Vagina (tissue), 2 donors: ENCODE data around the gene GGTLC2. TPM values are rescaled to one million over a fixed set of nuclear protein-coding genes. Genes with fewer than 3 reads are reported as not detected.

Experiments
- DNase-seq, 2 donors: peaks; one replicate each; pipeline ENCODE4 v3.0.0-alpha.2; 2017; ENCODE audit errors: extremely low spot score in 2 of 2
- H3K27ac ChIP-seq: fragments of 200-600 bp; sonication (generic); one replicate; pipeline ENCODE4 v1.5.1; 2019
- H3K27me3 ChIP-seq: fragments of 200-600 bp; sonication (generic); one replicate; pipeline ENCODE4 v1.5.1; 2019
- H3K36me3 ChIP-seq, 2 donors: fragments of 200-600 bp; sonication (generic); one replicate each; pipeline ENCODE4 v1.5.1; 2017 to 2019
- H3K4me1 ChIP-seq: fragments of 200-600 bp; sonication (generic); one replicate; pipeline ENCODE4 v1.5.1; 2019
- H3K4me3 ChIP-seq, 2 donors: fragments of 200-600 bp; sonication (generic); 1 replicate in 1 of 2; 2 replicates in 1 of 2; pipeline ENCODE4 v1.5.1; 2016 to 2019
- H3K9me3 ChIP-seq: fragments of 200-600 bp; sonication (generic); one replicate; pipeline ENCODE4 v1.5.1; 2019
- POLR2A ChIP-seq, 2 donors: fragments of 450-650 bp; IDR thresholded peaks; one replicate each; pipeline ENCODE4 v1.6.1; 2017; ENCODE audit warnings: antibody characterized with exemption in 2 of 2, mild to moderate bottlenecking in 2 of 2, moderate library complexity in 2 of 2
- POLR2AphosphoS5 ChIP-seq, 2 donors: sonication (generic); formaldehyde crosslinking; IDR thresholded peaks; one replicate each; pipeline ENCODE4 v1.9.0; 2017; ENCODE audit warnings: antibody characterized with exemption in 2 of 2, mild to moderate bottlenecking in 2 of 2, low read depth in 1 of 2; ENCODE audit not compliant: insufficient read depth in 1 of 2
- intact Hi-C: fragments of 100-400 bp; cut with DNase I; formaldehyde crosslinking; loops from one replicate; pipeline ENCODE4 v1.15.1; 2023
- total RNA-seq: library from RNA; depleted of rRNA; stranded (reverse); fragments of >200 nt; gene quantifications from one replicate; pipeline ENCODE4 v1.2.3, GENCODE V29; 2016
- TF ChIP-seq, protein P1 (sequence below), 3 experiments: fragments of 450-650 bp in 2 of 3; fragments of 200-600 bp in 1 of 3; sonication (generic) in 1 of 3; IDR thresholded peaks; one replicate each; pipeline ENCODE4 v1.5.1; 2017 to 2019; ENCODE audit warnings: antibody characterized with exemption in 3 of 3, mild to moderate bottlenecking in 2 of 3, moderate library complexity in 2 of 3

GGTLC2 gene
- total RNA-seq, 1 donor from 2014 or later, result not detected

GRCh38 chr22:22670076-22670795, 25.8 kb downstream of the GGTLC2 start:
- H3K4me3 ChIP-seq, result no peak overlapping the region
- H3K4me1 ChIP-seq, result no peaks in the 10 kb centered on the region
- no peak for TF ChIP-seq POLR2AphosphoS5 (IDR thresholded peaks at IDR 0.05; ENCODE audit: insufficient read depth in 1 of 2, low read depth in 1 of 2)
- TF ChIP-seq, protein P1, sequence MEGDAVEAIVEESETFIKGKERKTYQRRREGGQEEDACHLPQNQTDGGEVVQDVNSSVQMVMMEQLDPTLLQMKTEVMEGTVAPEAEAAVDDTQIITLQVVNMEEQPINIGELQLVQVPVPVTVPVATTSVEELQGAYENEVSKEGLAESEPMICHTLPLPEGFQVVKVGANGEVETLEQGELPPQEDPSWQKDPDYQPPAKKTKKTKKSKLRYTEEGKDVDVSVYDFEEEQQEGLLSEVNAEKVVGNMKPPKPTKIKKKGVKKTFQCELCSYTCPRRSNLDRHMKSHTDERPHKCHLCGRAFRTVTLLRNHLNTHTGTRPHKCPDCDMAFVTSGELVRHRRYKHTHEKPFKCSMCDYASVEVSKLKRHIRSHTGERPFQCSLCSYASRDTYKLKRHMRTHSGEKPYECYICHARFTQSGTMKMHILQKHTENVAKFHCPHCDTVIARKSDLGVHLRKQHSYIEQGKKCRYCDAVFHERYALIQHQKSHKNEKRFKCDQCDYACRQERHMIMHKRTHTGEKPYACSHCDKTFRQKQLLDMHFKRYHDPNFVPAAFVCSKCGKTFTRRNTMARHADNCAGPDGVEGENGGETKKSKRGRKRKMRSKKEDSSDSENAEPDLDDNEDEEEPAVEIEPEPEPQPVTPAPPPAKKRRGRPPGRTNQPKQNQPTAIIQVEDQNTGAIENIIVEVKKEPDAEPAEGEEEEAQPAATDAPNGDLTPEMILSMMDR (IDR thresholded peaks at IDR 0.05), result no peak
- TF ChIP-seq POLR2A (IDR thresholded peaks at IDR 0.05), result no peak
- no peak for DNase-seq
- H3K36me3 ChIP-seq, result no peaks in the 10 kb centered on the region
- H3K27me3 ChIP-seq, result no peaks in the 10 kb centered on the region
- H3K27ac ChIP-seq, result no peak overlapping the region
- no peaks in the 10 kb centered on the region for H3K9me3 ChIP-seq
- intact Hi-C loops, result no loop called here

DNA sequence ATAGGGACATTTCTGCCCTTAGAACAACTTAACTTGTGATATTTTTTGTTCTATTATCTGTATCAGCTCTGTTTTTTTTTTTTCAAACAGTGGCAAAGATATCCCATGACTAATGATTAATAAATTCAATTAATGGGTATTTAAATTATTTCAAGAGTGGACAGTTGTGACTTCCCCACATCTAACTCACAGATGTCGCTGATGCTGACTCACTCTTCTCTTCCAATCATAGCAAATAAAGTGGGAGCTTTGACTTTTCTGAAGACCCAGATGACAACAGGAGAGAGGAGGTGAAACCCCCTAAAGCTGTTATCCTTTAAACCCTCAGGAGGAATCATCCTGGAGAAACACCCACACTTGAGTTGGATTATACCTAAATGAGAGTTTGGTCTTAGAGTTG, 27.1 kb downstream of the GGTLC2 start:
- Histone ChIP-seq H3K9me3 (no peaks in the 10 kb centered on the region), H3K36me3 (no peaks in the 10 kb centered on the region), H3K27ac (no peak overlapping the region), H3K27me3 (no peaks in the 10 kb centered on the region), H3K4me3 (no peak overlapping the region), H3K4me1 (no peaks in the 10 kb centered on the region)
- TF ChIP-seq POLR2A (IDR thresholded peaks at IDR 0.05), result no peak
- TF ChIP-seq, protein P1 (IDR thresholded peaks at IDR 0.05), result no peak
- no peak for TF ChIP-seq POLR2AphosphoS5 (IDR thresholded peaks at IDR 0.05; ENCODE audit: insufficient read depth in 1 of 2, low read depth in 1 of 2)
- intact Hi-C loops, result no loop called here
- no peak for DNase-seq

- no peak for DNase-seq
- no peaks in the 10 kb centered on the region for H3K27me3 ChIP-seq
- intact Hi-C loops, result no loop called here
- TF ChIP-seq, protein P1 (IDR thresholded peaks at IDR 0.05), result no peak
- TF ChIP-seq POLR2AphosphoS5 (IDR thresholded peaks at IDR 0.05; ENCODE audit: insufficient read depth in 1 of 2, low read depth in 1 of 2) (no peak), POLR2A (IDR thresholded peaks at IDR 0.05) (no peak)
- H3K36me3 ChIP-seq, result no peaks in the 10 kb centered on the region
- H3K4me3 ChIP-seq, result no peak overlapping the region
- no peaks in the 10 kb centered on the region for H3K9me3 ChIP-seq
- no peaks in the 10 kb centered on the region for H3K4me1 ChIP-seq
- no peak overlapping the region for H3K27ac ChIP-seq
Observed at GRCh38 chr22:22673099-22673498, 28.7 kb downstream of the GGTLC2 start.

- no peaks in the 10 kb centered on the region for H3K27me3 ChIP-seq
- TF ChIP-seq POLR2A (IDR thresholded peaks at IDR 0.05) (no peak), POLR2AphosphoS5 (IDR thresholded peaks at IDR 0.05; ENCODE audit: insufficient read depth in 1 of 2, low read depth in 1 of 2) (no peak)
- TF ChIP-seq, protein P1 (IDR thresholded peaks at IDR 0.05), result no peak
- no peaks in the 10 kb centered on the region for H3K9me3 ChIP-seq
- no peaks in the 10 kb centered on the region for H3K4me1 ChIP-seq
- H3K27ac ChIP-seq, result no peak overlapping the region
- no peak overlapping the region for H3K4me3 ChIP-seq
- intact Hi-C loops, result no loop called here
- no peaks in the 10 kb centered on the region for H3K36me3 ChIP-seq
- no peak for DNase-seq
Observed at GRCh38 chr22:22673628-22674027, 29.2 kb downstream of the GGTLC2 start.

DNA sequence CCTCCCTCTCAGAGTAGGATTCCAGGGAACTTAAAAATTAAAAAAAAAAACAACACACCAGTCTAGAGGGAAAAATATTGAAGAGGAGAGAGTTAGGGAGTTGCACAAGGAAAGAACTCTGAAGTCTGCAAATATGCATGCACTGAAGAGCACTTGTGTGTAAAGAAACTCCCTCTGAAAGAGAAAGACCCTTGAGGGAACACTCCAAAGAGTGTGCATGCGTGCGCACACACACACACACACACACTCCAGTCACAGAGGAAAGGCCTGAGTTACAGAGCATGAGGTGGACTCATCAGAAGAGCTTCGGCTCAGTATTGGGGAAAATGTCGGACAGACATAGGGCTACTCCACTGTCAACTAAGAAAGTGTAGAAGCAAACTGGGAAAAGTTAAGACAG, 30.1 kb downstream of the GGTLC2 start:
- DNase-seq, result no peak
- Histone ChIP-seq H3K36me3 (no peaks in the 10 kb centered on the region), H3K27ac (no peak overlapping the region), H3K9me3 (no peaks in the 10 kb centered on the region), H3K4me1 (no peaks in the 10 kb centered on the region), H3K4me3 (no peak overlapping the region), H3K27me3 (no peaks in the 10 kb centered on the region)
- TF ChIP-seq POLR2A (IDR thresholded peaks at IDR 0.05) (no peak), POLR2AphosphoS5 (IDR thresholded peaks at IDR 0.05; ENCODE audit: insufficient read depth in 1 of 2, low read depth in 1 of 2) (no peak)
- TF ChIP-seq, protein P1 (IDR thresholded peaks at IDR 0.05), result no peak
- intact Hi-C loops, result no loop called here
